Measurements from ENCODE around the gene RLN3.

DNA sequence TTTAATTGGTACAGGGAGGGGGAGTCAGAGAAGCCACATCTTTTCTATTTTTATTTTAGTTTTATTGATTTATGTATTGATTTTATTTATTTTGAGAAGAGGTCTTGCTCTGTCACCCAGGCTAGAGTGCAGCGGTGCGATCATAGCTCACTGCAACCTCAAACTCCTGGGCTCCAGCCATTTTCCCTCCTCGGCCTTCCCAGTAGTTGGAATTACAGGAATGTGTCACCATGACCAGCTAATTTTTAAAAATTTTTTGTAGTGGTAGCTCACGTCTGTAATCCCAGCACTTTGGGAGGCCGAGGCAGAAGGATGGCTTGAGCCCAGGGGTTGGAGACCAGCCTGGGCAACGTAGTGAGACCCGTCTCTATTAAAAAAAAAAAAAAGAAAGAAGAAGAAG, 7.8 kb downstream of the RLN3 start:
- TF ChIP-seq POLR2AphosphoS5 (IDR thresholded peaks at IDR 0.05; ENCODE audit: low read depth, low read length): no peak
- no peak for TF ChIP-seq SPI1 (IDR thresholded peaks at IDR 0.05; ENCODE audit: low read depth, low read length)

Measured in GM12891 (cell line).